HCT116 (cell line): ENCODE results near the gene CHODL. TPM values are rescaled to one million over a fixed set of nuclear protein-coding genes. Genes with fewer than 3 reads are reported as not detected.

ENCODE experiments used
- ATAC-seq: fragments of 200-7000 bp; cut with Tn5 transposase; 2 replicates; pipeline ENCODE4 v1.9.1; 2020; ENCODE audit warnings: mild to moderate bottlenecking, moderate library complexity
- BruUV-seq: library from RNA; stranded (reverse); fragments of 400-500 nt; replicated peaks from 2 replicates; lab custom pipeline; 2021; lab: Mats Ljungman, UMichigan
- CTCF ChIA-PET: fragments of 300-600 bp; sonication (Branson Sonifier 250); formaldehyde crosslinking; loops from one replicate; lab custom pipeline; 2021; ENCODE audit warnings: antibody characterized with exemption; lab: Charles Lee
- POLR2A ChIA-PET: fragments of 300-600, 350-600 bp; sonication (Branson Sonifier 250); formaldehyde crosslinking; loops from one replicate; lab custom pipeline; 2021; ENCODE audit warnings: antibody characterized with exemption; lab: Charles Lee
- RAD21 ChIA-PET, 2 experiments: fragments of 300-600 bp; sonication (Branson Sonifier 250); formaldehyde crosslinking; loops; one replicate each; lab custom pipeline; 2023; ENCODE audit warnings: low total read pairs in 2 of 2; ENCODE audit not compliant: uncharacterized antibody in 2 of 2, unreplicated experiment in 2 of 2, low non-redundant PET in 1 of 2; lab: Charles Lee
- DNase-seq: peaks from one replicate; pipeline ENCODE4 v3.0.0-alpha.2; 2010; ENCODE audit warnings: low read depth, low spot score
- H2AFZ ChIP-seq: fragments of 200-600 bp; shearing (Covaris generic), sonication (generic); 2 replicates; pipeline ENCODE4 v1.6.1; 2017; ENCODE audit warnings: low read depth, mixed run types, mixed read lengths, antibody characterized with exemption, low read length; ENCODE audit not compliant: poor library complexity, severe bottlenecking
- H3K27ac ChIP-seq: 2 replicates; pipeline ENCODE4 v1.5.1; 2012; ENCODE audit warnings: low read depth, low read length
- H3K27me3 ChIP-seq: fragments of 200-600 bp; sonication (generic); 2 replicates; pipeline ENCODE4 v1.6.1; 2016; ENCODE audit warnings: mixed run types, low read length, mixed read lengths; ENCODE audit not compliant: insufficient read depth
- H3K36me3 ChIP-seq, 2 experiments: fragments of 200-500 bp in 1 of 2; fragments of 200-600 bp in 1 of 2; sonication (Bioruptor generic) in 1 of 2; sonication (generic) in 1 of 2; 2 replicates each; pipeline versions ENCODE4 v1.5.1 to v1.6.1; 2014 to 2016; ENCODE audit warnings: low read length in 2 of 2, inconsistent platforms in 1 of 2, mixed read lengths in 1 of 2, mixed run types in 1 of 2; ENCODE audit not compliant: insufficient read depth in 2 of 2, control insufficient read depth in 1 of 2
- H3K4me1 ChIP-seq, 2 experiments: fragments of 200-600 bp in 1 of 2; sonication (generic) in 1 of 2; 2 replicates each; pipeline versions ENCODE4 v1.5.1 to v1.6.1; 2012 to 2017; ENCODE audit warnings: low read length in 2 of 2, inconsistent platforms in 1 of 2, mild to moderate bottlenecking in 1 of 2, mixed read lengths in 1 of 2, mixed run types in 1 of 2, moderate library complexity in 1 of 2; ENCODE audit not compliant: insufficient read depth in 2 of 2, control insufficient read depth in 1 of 2
- H3K4me2 ChIP-seq: fragments of 200-600 bp; sonication (generic); 2 replicates; pipeline ENCODE4 v1.6.1; 2017; ENCODE audit warnings: mixed run types, low read length, mixed read lengths
- H3K4me3 ChIP-seq, 2 experiments: fragments of 200-600 bp in 1 of 2; sonication (generic) in 1 of 2; replicated peaks in 1 of 2; 2 replicates each; pipeline ENCODE4 v1.5.1; 2011 to 2016; ENCODE audit warnings: low read length in 2 of 2, control low read depth in 1 of 2, low read depth in 1 of 2, mild to moderate bottlenecking in 1 of 2, mixed read lengths in 1 of 2, mixed run types in 1 of 2
- H3K79me2 ChIP-seq: fragments of 200-600 bp; sonication (generic); 2 replicates; pipeline ENCODE4 v1.6.1; 2017; ENCODE audit warnings: mild to moderate bottlenecking, mixed run types, low read length, moderate library complexity, mixed read lengths; ENCODE audit not compliant: insufficient read depth
- H3K9ac ChIP-seq: fragments of 200-600 bp; sonication (generic); 2 replicates; pipeline ENCODE4 v1.6.1; 2016; ENCODE audit warnings: low read length, mixed read lengths
- H3K9me2 ChIP-seq: fragments of 200-600 bp; sonication (generic), shearing (Covaris generic); 2 replicates; pipeline ENCODE4 v1.6.1; 2017; ENCODE audit warnings: mixed run types, mild to moderate bottlenecking, moderate library complexity; ENCODE audit not compliant: insufficient read depth
- H3K9me3 ChIP-seq, 2 experiments: fragments of 200-500 bp in 1 of 2; fragments of 200-600 bp in 1 of 2; sonication (Bioruptor generic) in 1 of 2; sonication (generic) in 1 of 2; 2 replicates each; pipeline ENCODE4 v1.6.1; 2014 to 2017; ENCODE audit warnings: low read length in 2 of 2, mixed read lengths in 2 of 2, inconsistent platforms in 1 of 2, low read depth in 1 of 2, mild to moderate bottlenecking in 1 of 2, mixed run types in 1 of 2, moderate library complexity in 1 of 2; ENCODE audit not compliant: control insufficient read depth in 1 of 2, insufficient read depth in 1 of 2
- H4K20me1 ChIP-seq: fragments of 200-600 bp; sonication (generic), shearing (Covaris generic); 2 replicates; pipeline ENCODE4 v1.6.1; 2017; ENCODE audit warnings: mixed run types, mild to moderate bottlenecking, moderate library complexity; ENCODE audit not compliant: insufficient read depth
- CBX3 ChIP-seq: IDR thresholded peaks from 2 replicates; pipeline ENCODE4 v1.6.1; 2012; ENCODE audit warnings: low read depth
- CEBPB ChIP-seq: IDR thresholded peaks from 2 replicates; pipeline ENCODE4 v1.6.1; 2012; ENCODE audit warnings: low read depth
- EGR1 ChIP-seq: IDR thresholded peaks from 2 replicates; pipeline ENCODE4 v1.6.1; 2012; ENCODE audit warnings: low read depth
- ELF1 ChIP-seq: IDR thresholded peaks from 2 replicates; pipeline ENCODE4 v1.6.1; 2012; ENCODE audit warnings: low read depth, borderline replicate concordance
- EZH2 ChIP-seq: fragments of 200-600 bp; sonication (generic); IDR thresholded peaks from 2 replicates; pipeline ENCODE4 v1.6.1; 2017; ENCODE audit warnings: antibody characterized with exemption, mixed run types
- EZH2phosphoT487 ChIP-seq: fragments of 200-600 bp; IDR thresholded peaks from 2 replicates; pipeline ENCODE4 v1.6.1; 2018; ENCODE audit warnings: antibody characterized with exemption, borderline replicate concordance
- FOSL1 ChIP-seq: IDR thresholded peaks from 2 replicates; pipeline ENCODE4 v1.6.1; 2012; ENCODE audit warnings: low read depth
- JUND ChIP-seq: IDR thresholded peaks from 2 replicates; pipeline ENCODE4 v1.6.1; 2012
- POLR2A ChIP-seq: IDR thresholded peaks from 2 replicates; pipeline ENCODE4 v1.7.0; 2011; ENCODE audit warnings: borderline replicate concordance; ENCODE audit not compliant: insufficient read depth, insufficient read length; ENCODE audit errors: extremely low read depth
- POLR2AphosphoS5 ChIP-seq: IDR thresholded peaks from 2 replicates; pipeline ENCODE4 v1.6.1; 2011; ENCODE audit warnings: mild to moderate bottlenecking, low read depth, low read length, moderate library complexity
- SIN3A ChIP-seq: IDR thresholded peaks from 2 replicates; pipeline ENCODE4 v1.6.1; 2012; ENCODE audit warnings: low read depth
- SP1 ChIP-seq: IDR thresholded peaks from 2 replicates; pipeline ENCODE4 v1.6.1; 2012; ENCODE audit warnings: low read depth
- SRF ChIP-seq: IDR thresholded peaks from 2 replicates; pipeline ENCODE4 v1.6.1; 2012; ENCODE audit warnings: low read depth
- YY1 ChIP-seq: IDR thresholded peaks from 2 replicates; pipeline ENCODE4 v1.6.1; 2011; ENCODE audit warnings: low read length, low read depth, moderate library complexity, mild to moderate bottlenecking; ENCODE audit not compliant: insufficient replicate concordance; ENCODE audit errors: extremely low read depth
- ZFX ChIP-seq: fragments of 450-650 bp; IDR thresholded peaks from 2 replicates; pipeline ENCODE4 v1.6.1; 2017
- ZNF274 ChIP-seq: fragments of 200-500 bp; sonication (Bioruptor generic); IDR thresholded peaks from 2 replicates; pipeline ENCODE4 v1.6.1; 2014; ENCODE audit warnings: mild to moderate bottlenecking, low read depth, low read length, inconsistent platforms
- intact Hi-C: fragments of 100-400 bp; cut with micrococcal nuclease; formaldehyde crosslinking; loops from 2 replicates; pipeline ENCODE4 v1.10.0; 2022
- total RNA-seq: library from RNA; stranded (reverse); gene quantifications from one replicate; pipeline ENCODE4 v1.2.1, GENCODE V29; 2021; ENCODE audit not compliant: unreplicated experiment
- TF ChIP-seq, protein P1 (sequence below), 3 experiments: fragments of 200-600 bp in 1 of 3; sonication (generic) in 1 of 3; IDR thresholded peaks in 2 of 3; conservative IDR thresholded peaks in 1 of 3; 2 replicates each; pipeline ENCODE4 v1.5.1; 2012 to 2017; ENCODE audit warnings: low read depth in 2 of 3, low read length in 2 of 3, antibody characterized with exemption in 1 of 3, borderline replicate concordance in 1 of 3, control low read depth in 1 of 3, mild to moderate bottlenecking in 1 of 3, mixed read lengths in 1 of 3, mixed run types in 1 of 3, moderate library complexity in 1 of 3; ENCODE audit not compliant: insufficient read depth in 1 of 3
- TF ChIP-seq, protein P2 (sequence below): IDR thresholded peaks from 2 replicates; pipeline ENCODE4 v1.6.1; 2012
- TF ChIP-seq, protein P3 (sequence below): IDR thresholded peaks from 2 replicates; pipeline ENCODE4 v1.6.1; 2012; ENCODE audit warnings: low read depth
- TF ChIP-seq, protein P4 (sequence below): IDR thresholded peaks from 2 replicates; pipeline ENCODE4 v1.6.1; 2012

The CHODL gene
- total RNA-seq, 1 experiment from 2014 or later, result not detected

DNA sequence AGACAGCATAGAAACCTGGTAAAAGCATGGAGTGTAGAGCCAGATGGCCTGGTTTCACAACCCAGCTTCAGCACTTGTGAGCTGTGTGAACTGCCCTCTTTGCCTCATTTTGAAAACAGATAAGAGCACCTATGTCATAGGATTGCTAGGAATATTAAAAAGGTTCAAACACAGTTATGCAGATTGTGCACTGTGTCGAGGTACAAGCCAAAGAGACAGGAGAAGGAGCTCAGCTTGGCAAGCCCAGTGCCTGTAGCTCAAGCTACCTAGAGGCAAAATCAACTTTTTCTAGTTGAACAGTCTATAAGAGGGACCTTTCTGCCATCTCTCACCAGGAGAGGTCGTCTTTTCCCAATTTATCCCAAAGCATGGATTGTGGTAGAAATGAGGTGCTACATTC lies 5.0 kb downstream of the CHODL start:
- no peak overlapping the region for H3K27ac ChIP-seq
- ATAC-seq, result no peak
- intact Hi-C loops, result no loop called here
- no peaks in the 10 kb centered on the region for H3K36me3 ChIP-seq
- H3K9me2 ChIP-seq, result no peaks in the 10 kb centered on the region
- H3K79me2 ChIP-seq, result no peaks in the 10 kb centered on the region
- H3K27me3 ChIP-seq, result no peaks in the 10 kb centered on the region
- BruUV-seq, result no TSS peak
- H4K20me1 ChIP-seq, result no peaks in the 10 kb centered on the region
- H3K4me3 ChIP-seq, result no peak overlapping the region
- POLR2A ChIA-PET, result no interaction called here
- H3K9ac ChIP-seq, result no peak overlapping the region
- TF ChIP-seq SP1 (no peak), SIN3A (no peak), ZNF274 (no peak), FOSL1 (no peak), POLR2AphosphoS5 (no peak), EZH2phosphoT487 (no peak), EZH2 (no peak), SRF (no peak), ELF1 (no peak), POLR2A (no peak), EGR1 (no peak), CEBPB (no peak), JUND (no peak), ZFX (no peak), CBX3 (no peak), YY1 (no peak)
- TF ChIP-seq, protein P1, sequence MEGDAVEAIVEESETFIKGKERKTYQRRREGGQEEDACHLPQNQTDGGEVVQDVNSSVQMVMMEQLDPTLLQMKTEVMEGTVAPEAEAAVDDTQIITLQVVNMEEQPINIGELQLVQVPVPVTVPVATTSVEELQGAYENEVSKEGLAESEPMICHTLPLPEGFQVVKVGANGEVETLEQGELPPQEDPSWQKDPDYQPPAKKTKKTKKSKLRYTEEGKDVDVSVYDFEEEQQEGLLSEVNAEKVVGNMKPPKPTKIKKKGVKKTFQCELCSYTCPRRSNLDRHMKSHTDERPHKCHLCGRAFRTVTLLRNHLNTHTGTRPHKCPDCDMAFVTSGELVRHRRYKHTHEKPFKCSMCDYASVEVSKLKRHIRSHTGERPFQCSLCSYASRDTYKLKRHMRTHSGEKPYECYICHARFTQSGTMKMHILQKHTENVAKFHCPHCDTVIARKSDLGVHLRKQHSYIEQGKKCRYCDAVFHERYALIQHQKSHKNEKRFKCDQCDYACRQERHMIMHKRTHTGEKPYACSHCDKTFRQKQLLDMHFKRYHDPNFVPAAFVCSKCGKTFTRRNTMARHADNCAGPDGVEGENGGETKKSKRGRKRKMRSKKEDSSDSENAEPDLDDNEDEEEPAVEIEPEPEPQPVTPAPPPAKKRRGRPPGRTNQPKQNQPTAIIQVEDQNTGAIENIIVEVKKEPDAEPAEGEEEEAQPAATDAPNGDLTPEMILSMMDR (IDR thresholded peaks at IDR 0.05 in 2 of 3, conservative IDR thresholded peaks at IDR 0.05 in 1 of 3; ENCODE audit: borderline replicate concordance in 1 of 3, insufficient read depth in 1 of 3, low read depth in 2 of 3, low read length in 2 of 3), result no peak
- TF ChIP-seq, protein P2, sequence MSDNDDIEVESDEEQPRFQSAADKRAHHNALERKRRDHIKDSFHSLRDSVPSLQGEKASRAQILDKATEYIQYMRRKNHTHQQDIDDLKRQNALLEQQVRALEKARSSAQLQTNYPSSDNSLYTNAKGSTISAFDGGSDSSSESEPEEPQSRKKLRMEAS, result no peak
- TF ChIP-seq, protein P3, sequence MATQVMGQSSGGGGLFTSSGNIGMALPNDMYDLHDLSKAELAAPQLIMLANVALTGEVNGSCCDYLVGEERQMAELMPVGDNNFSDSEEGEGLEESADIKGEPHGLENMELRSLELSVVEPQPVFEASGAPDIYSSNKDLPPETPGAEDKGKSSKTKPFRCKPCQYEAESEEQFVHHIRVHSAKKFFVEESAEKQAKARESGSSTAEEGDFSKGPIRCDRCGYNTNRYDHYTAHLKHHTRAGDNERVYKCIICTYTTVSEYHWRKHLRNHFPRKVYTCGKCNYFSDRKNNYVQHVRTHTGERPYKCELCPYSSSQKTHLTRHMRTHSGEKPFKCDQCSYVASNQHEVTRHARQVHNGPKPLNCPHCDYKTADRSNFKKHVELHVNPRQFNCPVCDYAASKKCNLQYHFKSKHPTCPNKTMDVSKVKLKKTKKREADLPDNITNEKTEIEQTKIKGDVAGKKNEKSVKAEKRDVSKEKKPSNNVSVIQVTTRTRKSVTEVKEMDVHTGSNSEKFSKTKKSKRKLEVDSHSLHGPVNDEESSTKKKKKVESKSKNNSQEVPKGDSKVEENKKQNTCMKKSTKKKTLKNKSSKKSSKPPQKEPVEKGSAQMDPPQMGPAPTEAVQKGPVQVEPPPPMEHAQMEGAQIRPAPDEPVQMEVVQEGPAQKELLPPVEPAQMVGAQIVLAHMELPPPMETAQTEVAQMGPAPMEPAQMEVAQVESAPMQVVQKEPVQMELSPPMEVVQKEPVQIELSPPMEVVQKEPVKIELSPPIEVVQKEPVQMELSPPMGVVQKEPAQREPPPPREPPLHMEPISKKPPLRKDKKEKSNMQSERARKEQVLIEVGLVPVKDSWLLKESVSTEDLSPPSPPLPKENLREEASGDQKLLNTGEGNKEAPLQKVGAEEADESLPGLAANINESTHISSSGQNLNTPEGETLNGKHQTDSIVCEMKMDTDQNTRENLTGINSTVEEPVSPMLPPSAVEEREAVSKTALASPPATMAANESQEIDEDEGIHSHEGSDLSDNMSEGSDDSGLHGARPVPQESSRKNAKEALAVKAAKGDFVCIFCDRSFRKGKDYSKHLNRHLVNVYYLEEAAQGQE, result no peak
- TF ChIP-seq, protein P4, sequence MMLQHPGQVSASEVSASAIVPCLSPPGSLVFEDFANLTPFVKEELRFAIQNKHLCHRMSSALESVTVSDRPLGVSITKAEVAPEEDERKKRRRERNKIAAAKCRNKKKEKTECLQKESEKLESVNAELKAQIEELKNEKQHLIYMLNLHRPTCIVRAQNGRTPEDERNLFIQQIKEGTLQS, result no peak
- H3K4me2 ChIP-seq, result no peak overlapping the region
- RAD21 ChIA-PET, result no interaction called here
- no peak overlapping the region for H2AFZ ChIP-seq
- no peaks in the 10 kb centered on the region for H3K4me1 ChIP-seq
- CTCF ChIA-PET, result no interaction called here
- DNase-seq, result no peak
- H3K9me3 ChIP-seq, result peaks cover 13 to 28% of the 10 kb centered on the region in 2 experiments
